ENCODE results near the gene IQCM. TPM values are rescaled to one million over a fixed set of nuclear protein-coding genes. Genes with fewer than 3 reads are reported as not detected.

Gene IQCM
- total and polyA plus RNA-seq, 2 donors (not counting 3 experiments of a cell fraction or from before 2014, with no cell fraction given) = not detected

DNA sequence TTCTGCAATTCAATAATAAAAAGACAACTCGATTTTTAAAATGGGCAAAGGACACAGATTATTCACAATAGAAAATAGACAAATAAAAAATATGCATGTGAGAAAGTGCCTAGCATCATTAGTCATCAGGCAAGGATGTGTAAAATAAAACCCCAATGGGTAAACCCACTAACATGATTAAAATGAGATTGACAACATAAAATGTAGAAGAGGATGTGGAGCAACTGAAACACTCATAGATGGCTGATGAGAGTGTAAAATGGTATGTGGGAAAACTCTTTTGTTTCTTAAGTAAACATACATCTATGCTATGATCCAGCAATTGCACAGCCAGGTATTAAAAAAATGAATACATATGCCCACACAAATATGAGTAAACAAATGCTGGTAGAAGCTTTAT is 177.6 kb downstream of the IQCM start:
- no peaks in the 10 kb centered on the region for H3K4me1 ChIP-seq (ENCODE audit: control insufficient read depth, extremely low read depth, insufficient read depth, low read length)
- POLR2A ChIA-PET = no interaction called here
- dilution Hi-C loops (cut with MboI; ENCODE audit: extremely low pct_ligation_motif_present, low sequenced_read_pairs) = no loop called here
- intact Hi-C loops (cut with micrococcal nuclease) = no loop called here
- H3K4me2 ChIP-seq (ENCODE audit: insufficient read depth, low read length) = no peak overlapping the region
- H3K9ac ChIP-seq (replicated peaks; ENCODE audit: extremely low read depth, insufficient read depth, low read length) = no peak overlapping the region
- no peaks in the 10 kb centered on the region for H3K9me1 ChIP-seq (replicated peaks; ENCODE audit: control insufficient read depth, extremely low read depth, insufficient read depth, low read length)
- H3K79me2 ChIP-seq (ENCODE audit: control insufficient read depth, insufficient read depth, low read length) = no peaks in the 10 kb centered on the region
- no TSS peak for BruUV-seq (replicated peaks)
- no peak overlapping the region for H3K27ac ChIP-seq (ENCODE audit: insufficient read depth, low read depth, low read length)
- DNase-seq (ENCODE audit: low read depth, low spot score) (no peak), FAIRE-seq (no peak)
- H3K36me3 ChIP-seq (ENCODE audit: control insufficient read depth in 2 of 2, extremely low read depth in 1 of 2, insufficient read depth in 2 of 2, low read length in 2 of 2) = no peaks in the 10 kb centered on the region
- TF ChIP-seq POLR2A (IDR thresholded peaks at IDR 0.05; ENCODE audit: low read depth, low read length) = no peak
- TF ChIP-seq JUN (IDR thresholded peaks at IDR 0.05; ENCODE audit: borderline replicate concordance, insufficient read depth, insufficient read length, low read depth) = no peak
- no peak for TF ChIP-seq MYC (IDR thresholded peaks at IDR 0.05; ENCODE audit: low read depth, low read length)
- no peak for TF ChIP-seq GATA2 (IDR thresholded peaks at IDR 0.05; ENCODE audit: insufficient read depth, insufficient read length, low read depth, low read length)
- TF ChIP-seq POLR2AphosphoS5 (IDR thresholded peaks at IDR 0.05; ENCODE audit: insufficient read depth, low read depth, low read length) = no peak
- no peak for TF ChIP-seq EZH2 (IDR thresholded peaks at IDR 0.05; ENCODE audit: borderline replicate concordance, low read depth, low read length, severe bottlenecking)
- TF ChIP-seq, protein P1, sequence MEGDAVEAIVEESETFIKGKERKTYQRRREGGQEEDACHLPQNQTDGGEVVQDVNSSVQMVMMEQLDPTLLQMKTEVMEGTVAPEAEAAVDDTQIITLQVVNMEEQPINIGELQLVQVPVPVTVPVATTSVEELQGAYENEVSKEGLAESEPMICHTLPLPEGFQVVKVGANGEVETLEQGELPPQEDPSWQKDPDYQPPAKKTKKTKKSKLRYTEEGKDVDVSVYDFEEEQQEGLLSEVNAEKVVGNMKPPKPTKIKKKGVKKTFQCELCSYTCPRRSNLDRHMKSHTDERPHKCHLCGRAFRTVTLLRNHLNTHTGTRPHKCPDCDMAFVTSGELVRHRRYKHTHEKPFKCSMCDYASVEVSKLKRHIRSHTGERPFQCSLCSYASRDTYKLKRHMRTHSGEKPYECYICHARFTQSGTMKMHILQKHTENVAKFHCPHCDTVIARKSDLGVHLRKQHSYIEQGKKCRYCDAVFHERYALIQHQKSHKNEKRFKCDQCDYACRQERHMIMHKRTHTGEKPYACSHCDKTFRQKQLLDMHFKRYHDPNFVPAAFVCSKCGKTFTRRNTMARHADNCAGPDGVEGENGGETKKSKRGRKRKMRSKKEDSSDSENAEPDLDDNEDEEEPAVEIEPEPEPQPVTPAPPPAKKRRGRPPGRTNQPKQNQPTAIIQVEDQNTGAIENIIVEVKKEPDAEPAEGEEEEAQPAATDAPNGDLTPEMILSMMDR (IDR thresholded peaks at IDR 0.05; ENCODE audit: extremely low read depth in 1 of 2, insufficient read depth in 1 of 2, low read depth in 1 of 2, low read length in 2 of 2) = no peak
- TF ChIP-seq, protein P2, sequence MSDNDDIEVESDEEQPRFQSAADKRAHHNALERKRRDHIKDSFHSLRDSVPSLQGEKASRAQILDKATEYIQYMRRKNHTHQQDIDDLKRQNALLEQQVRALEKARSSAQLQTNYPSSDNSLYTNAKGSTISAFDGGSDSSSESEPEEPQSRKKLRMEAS (IDR thresholded peaks at IDR 0.05; ENCODE audit: insufficient read depth, insufficient read length) = no peak
- TF ChIP-seq FOS (IDR thresholded peaks at IDR 0.05; ENCODE audit: borderline replicate concordance, insufficient read depth, low read length) = no peak
- H3K27me3 ChIP-seq (ENCODE audit: control insufficient read depth in 2 of 2, insufficient read depth in 2 of 2, low read length in 2 of 2) = no peaks in the 10 kb centered on the region
- CTCF ChIA-PET = no interaction called here
- no peak overlapping the region for H2AFZ ChIP-seq (ENCODE audit: low read depth, low read length)
- H4K20me1 ChIP-seq (replicated peaks; ENCODE audit: control insufficient read depth, extremely low read depth, insufficient read depth, low read length) = no peaks in the 10 kb centered on the region
- H3K9me3 ChIP-seq (replicated peaks; ENCODE audit: control insufficient read depth, insufficient read depth, low read length) = no peaks in the 10 kb centered on the region
- H3K4me3 ChIP-seq (replicated peaks in 1 of 3; ENCODE audit: insufficient read depth in 1 of 3, low read depth in 1 of 3, low read length in 3 of 3) = no peak overlapping the region
